ENCODE measurements around the gene SLC29A1.

GRCh38 chr6:44219053-44219814, 4.2 kb upstream of the SLC29A1 start:
- TF ChIP-seq, protein P1, sequence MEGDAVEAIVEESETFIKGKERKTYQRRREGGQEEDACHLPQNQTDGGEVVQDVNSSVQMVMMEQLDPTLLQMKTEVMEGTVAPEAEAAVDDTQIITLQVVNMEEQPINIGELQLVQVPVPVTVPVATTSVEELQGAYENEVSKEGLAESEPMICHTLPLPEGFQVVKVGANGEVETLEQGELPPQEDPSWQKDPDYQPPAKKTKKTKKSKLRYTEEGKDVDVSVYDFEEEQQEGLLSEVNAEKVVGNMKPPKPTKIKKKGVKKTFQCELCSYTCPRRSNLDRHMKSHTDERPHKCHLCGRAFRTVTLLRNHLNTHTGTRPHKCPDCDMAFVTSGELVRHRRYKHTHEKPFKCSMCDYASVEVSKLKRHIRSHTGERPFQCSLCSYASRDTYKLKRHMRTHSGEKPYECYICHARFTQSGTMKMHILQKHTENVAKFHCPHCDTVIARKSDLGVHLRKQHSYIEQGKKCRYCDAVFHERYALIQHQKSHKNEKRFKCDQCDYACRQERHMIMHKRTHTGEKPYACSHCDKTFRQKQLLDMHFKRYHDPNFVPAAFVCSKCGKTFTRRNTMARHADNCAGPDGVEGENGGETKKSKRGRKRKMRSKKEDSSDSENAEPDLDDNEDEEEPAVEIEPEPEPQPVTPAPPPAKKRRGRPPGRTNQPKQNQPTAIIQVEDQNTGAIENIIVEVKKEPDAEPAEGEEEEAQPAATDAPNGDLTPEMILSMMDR (IDR thresholded peaks at IDR 0.05; ENCODE audit: borderline replicate concordance, extremely low read depth, low read length, poor library complexity, severe bottlenecking): no peak
- peak; percentile 32 for TF ChIP-seq EZH2 (IDR thresholded peaks at IDR 0.05; ENCODE audit: borderline replicate concordance, low read depth, low read length, severe bottlenecking)

All from DND-41 (cell line).